A549 (cell line): ENCODE data around the gene ARAP2.

Experiments
- BHLHE40 ChIP-seq: IDR thresholded peaks from 2 replicates; pipeline ENCODE4 v1.6.1; 2012; ENCODE audit warnings: low read depth, low read length, inconsistent platforms
- CEBPB ChIP-seq, 2 experiments: fragments of >200 bp in 1 of 2; sonication (Bioruptor Twin) in 1 of 2; formaldehyde crosslinking in 1 of 2; IDR thresholded peaks; 2 replicates each; pipeline ENCODE4 v1.6.1; 2012 to 2016
- CHD2 ChIP-seq: fragments of 150-350 bp; IDR thresholded peaks from 2 replicates; pipeline ENCODE4 v1.6.1; 2014; ENCODE audit warnings: low read length; ENCODE audit not compliant: partially characterized antibody
- CTCF ChIP-seq: fragments of >200 bp; sonication (Bioruptor Twin); formaldehyde crosslinking; IDR thresholded peaks from 3 replicates; pipeline ENCODE4 v1.5.1; 2016
- MAX ChIP-seq: IDR thresholded peaks from 2 replicates; pipeline ENCODE4 v1.6.1; 2012
- MAZ ChIP-seq: fragments of 150-350 bp; IDR thresholded peaks from 2 replicates; pipeline ENCODE4 v1.6.1; 2014; ENCODE audit warnings: antibody characterized with exemption, low read depth, low read length, borderline replicate concordance
- PBX3 ChIP-seq: IDR thresholded peaks from 2 replicates; pipeline ENCODE4 v1.6.1; 2012
- POLR2A ChIP-seq: IDR thresholded peaks from 2 replicates; pipeline ENCODE4 v1.6.1; 2012; ENCODE audit warnings: mild to moderate bottlenecking, low read length
- REST ChIP-seq: fragments of 200-600 bp; sonication (generic); IDR thresholded peaks from 2 replicates; pipeline ENCODE4 v1.6.1; 2016; ENCODE audit warnings: antibody characterized with exemption, mild to moderate bottlenecking, moderate library complexity
- ZSCAN20 ChIP-seq: fragments of 250-450 bp; sonication (Bioruptor Pico); IDR thresholded peaks from 2 replicates; pipeline ENCODE4 v1.8.0; 2022; ENCODE audit warnings: mild to moderate bottlenecking, moderate library complexity

- TF ChIP-seq CTCF (no peak), BHLHE40 (no peak), REST (no peak), CEBPB (IDR thresholded peaks at IDR 0.05) (no peak), MAX (no peak), PBX3 (no peak), ZSCAN20 (CRISPR knock-in tag) (no peak), CHD2 (no peak), POLR2A (no peak), MAZ (no peak)
Observed at GRCh38 chr4:36140421-36140820, 103.9 kb downstream of the ARAP2 start.
